T47D (cell line): Measurements from ENCODE around the gene ETS2.

Source experiments
- DNase-seq, 2 experiments: peaks; one replicate each; pipeline versions ENCODE4 v3.0.0 to v3.0.0-alpha.2; 2011 to 2012; ENCODE audit warnings: low read depth in 1 of 2, low spot score in 1 of 2
- JUND ChIP-seq: IDR thresholded peaks from 2 replicates; pipeline ENCODE4 v1.6.1; 2012; ENCODE audit warnings: low read depth
- in situ Hi-C: cut with HindIII; loops from 2 replicates; pipeline ENCODE4 v1.10.0; 2016; ENCODE audit warnings: low sequenced_read_pairs, low pct_unique_long_range_greater_than_20kb

The ETS2 gene

DNA sequence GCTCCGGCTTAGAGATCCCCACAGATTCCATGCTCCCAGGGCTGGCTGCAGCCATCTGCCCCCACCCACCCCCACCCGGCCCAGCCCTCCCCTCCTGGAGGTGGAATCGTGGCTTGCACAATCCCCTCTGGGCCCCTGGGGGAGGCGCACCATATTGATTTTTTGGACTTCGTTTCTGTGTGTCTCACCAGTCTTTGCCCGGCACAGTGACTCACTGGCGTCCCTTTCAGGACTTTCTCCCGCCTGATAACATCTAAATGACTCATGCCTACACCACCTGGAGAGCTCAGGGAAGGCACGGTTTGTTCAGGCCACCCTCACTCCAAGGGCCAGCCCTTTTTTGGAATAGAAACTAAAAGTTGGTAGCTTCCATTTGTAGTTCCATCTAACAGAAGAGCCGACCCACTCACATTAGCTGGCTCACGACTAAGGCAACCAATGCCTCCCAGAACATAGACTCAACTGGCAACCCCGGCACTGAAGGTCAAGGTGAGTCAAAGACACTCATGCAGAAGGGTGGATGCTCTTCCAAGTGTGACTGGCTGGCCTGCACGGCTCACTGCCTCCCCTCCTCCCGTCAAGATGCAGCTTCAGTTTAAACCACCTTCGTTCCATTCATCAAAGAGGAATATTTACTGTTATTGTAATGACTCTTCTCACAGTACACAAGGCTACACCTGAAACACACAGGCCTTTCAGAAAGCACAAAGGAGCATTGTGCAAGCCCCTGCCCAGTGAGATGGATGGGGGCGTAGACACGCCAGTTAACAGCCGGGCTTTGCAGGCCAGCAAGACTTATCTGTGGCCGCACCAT lies 18.1 kb upstream of the ETS2 start:
- TF ChIP-seq JUND, result peak; percentile 83; the same call in 1 of the 2 replicates
- in situ Hi-C loops, result no loop called here
- DNase-seq, result peak; percentile 42 to 84

DNA sequence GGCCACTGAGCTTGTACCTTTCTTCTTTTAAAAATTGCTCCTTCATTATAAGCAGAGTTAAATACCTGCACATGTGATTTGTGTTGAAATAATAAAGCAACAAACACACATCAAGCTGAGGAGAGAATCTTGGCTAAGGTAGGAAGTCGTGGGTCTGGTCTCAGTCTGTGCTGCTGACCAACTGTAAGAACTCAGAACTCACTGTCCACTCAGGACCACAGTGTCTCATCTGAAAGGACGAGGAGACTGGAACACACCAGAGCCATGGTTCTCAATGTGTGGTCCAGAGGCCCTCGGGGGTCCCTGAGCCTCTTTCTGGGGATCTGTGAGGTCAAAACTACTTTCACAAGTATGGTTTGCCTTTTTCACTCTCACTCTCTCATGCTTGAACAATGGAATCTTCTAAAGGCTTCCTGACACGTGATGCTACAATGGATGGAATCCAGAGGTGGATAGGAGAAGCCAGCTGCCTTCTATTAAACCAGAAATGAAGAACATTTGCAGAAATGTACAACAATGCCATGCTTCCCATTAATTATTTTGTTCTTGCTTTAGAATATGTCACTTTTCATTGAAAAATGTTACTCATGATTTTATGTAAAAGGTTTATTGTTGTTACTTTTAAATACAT lies 17.3 kb upstream of the ETS2 start:
- DNase-seq, result no peak
- in situ Hi-C loops, result no loop called here
- no peak for TF ChIP-seq JUND

DNA sequence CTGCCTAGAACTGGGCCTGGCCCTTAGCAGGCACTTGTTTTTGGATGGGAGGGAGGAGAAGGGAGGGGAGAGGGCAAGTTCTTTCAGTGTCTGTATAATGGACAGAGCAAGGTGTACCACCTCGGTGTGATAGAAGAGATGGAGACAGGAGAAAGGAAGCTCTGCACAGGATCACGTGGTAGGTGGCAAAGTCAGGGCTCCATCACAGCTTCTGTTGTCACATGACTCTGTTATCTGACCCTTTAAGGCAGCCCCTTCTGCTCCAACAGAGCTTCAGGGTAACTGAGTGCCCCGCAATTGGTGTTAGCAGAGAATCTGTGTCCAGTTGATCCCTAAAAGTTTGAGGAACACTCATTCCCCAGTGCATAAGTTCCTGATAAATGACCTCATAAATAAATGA lies 16.5 kb upstream of the ETS2 start:
- in situ Hi-C loops, result no loop called here
- TF ChIP-seq JUND, result no peak
- no peak for DNase-seq

DNA sequence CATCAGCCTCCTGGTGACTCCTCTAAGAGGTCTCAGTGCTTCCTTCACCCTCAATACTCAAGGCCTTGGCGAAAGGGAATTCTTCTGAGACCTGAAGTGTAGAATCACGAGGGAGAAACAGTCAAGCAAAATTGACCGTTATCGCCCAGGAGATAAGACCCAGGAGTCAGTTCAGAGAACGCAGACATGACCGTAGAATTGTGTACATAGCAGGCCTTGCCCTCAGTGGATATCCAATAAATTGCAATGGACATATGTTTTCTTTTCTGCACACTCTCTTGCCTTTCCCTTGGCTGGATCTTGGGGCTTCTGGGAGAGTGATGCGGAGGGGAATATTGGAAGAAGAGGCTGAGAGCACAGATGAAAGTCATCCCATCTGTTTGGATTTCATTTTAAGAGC lies 15.7 kb upstream of the ETS2 start:
- in situ Hi-C loops, result no loop called here
- no peak for TF ChIP-seq JUND
- DNase-seq, result no peak

DNA sequence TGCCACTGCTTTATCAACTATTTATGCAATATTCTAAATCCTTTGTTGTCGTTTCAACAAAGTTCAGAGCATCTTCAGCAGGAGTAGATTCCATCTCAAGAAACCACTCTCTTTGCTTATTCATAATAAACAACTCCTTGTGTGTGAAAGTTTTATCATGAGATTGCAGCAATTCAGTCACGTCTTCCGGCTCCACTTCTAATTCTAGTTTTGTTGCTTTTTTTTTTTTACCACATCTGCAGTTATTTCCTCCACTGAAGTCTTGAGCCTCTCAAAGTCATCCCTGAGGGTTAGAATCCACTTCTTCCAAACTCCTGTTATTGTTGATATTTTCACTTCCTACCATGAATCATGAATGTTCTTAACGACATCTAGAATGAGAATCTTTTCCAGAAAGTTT lies 14.8 kb upstream of the ETS2 start:
- no peak for TF ChIP-seq JUND
- no peak for DNase-seq
- in situ Hi-C loops, result no loop called here

DNA sequence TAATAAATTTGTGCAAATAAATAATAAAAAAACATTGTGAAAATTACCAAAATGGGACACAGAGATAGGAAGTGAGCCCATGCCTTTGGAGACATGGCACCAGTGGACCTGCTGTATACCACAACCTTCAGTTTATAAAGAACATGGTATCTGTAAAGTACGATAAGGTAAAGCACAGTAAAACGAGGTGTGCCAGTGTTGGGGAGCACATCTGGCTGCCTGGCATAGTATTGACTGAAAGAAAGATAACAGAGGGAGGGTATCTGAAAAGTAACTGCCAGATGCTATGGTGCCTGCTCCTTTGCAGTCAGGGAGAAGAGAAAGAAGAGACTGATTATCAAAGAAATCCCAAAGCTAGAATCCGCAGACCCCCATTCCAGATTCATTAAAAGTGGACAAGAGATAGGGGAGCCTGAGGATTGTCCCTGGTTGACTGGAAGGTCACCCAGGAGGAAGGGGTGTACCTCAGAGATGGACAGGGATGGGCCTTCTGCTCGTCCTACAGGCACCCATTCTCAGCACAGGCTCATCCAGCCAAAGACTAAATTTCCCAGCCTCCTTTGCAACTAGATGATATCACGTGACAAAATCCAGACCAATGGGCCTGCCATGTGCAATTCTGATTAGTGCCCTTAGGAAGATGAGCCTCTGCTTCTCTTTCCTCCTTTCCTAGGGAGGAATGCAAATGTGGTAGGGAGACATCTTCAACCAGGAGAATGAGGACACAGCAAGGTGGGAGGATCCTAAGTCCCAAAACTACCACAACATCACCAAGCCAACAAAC lies 12.9 kb upstream of the ETS2 start:
- no peak for TF ChIP-seq JUND
- in situ Hi-C loops, result no loop called here
- DNase-seq, result no peak

DNA sequence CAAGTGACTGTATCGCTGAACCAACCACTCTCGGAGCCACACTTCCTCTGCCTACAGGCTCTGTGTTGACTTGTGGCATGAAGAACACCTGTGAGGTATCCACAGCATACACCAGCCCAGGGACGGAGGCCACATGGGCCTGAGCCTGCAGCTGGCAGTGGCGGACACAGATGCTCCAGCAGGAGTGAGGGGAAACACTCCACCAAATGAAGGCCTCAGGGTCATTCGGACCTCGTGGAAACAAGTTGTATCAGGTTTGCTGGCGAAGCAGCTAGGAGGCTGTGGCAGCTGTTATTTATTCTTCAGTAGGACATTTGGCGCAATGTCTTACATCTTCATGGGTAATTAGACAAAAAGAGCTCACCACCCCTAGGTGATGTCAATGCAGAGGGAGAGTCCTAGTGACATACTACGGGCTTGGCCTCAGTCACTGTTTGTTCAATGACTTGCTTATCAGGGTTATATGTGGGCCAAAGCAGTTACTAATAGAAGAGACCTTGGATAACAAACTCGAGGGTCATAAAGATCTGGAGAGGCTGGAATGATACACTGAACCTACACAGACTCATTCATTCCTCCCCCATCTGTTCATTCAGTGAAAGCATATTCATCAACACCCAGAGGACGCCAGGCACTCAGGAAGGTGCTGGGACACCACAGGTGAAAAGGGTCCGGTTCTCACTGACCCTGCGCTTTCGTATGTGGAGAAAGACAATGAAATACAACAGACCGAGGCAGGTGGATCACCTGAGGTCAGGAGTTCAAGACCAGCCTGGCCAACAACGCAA lies 11.6 kb upstream of the ETS2 start:
- no peak for TF ChIP-seq JUND
- in situ Hi-C loops, result no loop called here
- no peak for DNase-seq

DNA sequence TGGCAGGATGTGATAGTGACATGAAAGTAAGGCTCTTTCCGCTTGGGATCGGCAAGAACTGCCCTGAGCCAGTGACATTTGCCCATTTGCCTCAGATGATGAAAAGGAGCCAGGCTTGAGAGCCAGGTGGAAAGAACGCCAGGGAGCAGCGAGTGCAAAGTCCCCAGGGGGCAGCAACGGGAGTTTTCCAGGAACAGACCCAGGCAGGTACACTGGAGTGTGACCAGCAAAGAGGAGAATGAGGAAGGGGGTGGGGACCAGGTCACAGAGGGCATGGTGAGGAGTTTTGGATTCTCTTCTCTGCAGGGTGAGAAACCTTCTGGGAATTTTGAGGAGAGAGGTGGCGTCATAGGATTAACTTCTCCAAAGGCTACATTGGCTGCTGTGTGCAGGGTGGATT lies 10.8 kb upstream of the ETS2 start:
- in situ Hi-C loops, result no loop called here
- TF ChIP-seq JUND, result no peak
- DNase-seq, result no peak

DNA sequence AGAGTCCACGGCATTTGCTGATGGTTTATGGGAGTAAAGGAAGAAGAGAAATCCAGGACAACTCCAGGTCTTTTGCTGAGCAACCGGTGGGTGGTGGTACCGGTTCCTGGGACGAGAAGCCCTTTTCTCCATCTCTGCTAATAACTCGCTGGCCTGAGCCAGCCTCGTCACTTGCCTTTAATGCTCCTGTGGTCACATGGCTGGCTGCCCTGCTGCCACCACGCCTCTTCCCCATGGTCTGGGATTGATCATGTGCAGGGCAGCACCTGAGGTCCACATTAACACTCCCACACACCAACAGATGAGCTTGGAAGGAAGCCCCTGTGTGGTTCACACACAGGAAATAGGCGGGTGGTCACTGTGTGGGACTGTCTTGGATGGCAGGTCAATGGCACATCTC lies 10.3 kb upstream of the ETS2 start:
- no peak for TF ChIP-seq JUND
- in situ Hi-C loops, result no loop called here

DNA sequence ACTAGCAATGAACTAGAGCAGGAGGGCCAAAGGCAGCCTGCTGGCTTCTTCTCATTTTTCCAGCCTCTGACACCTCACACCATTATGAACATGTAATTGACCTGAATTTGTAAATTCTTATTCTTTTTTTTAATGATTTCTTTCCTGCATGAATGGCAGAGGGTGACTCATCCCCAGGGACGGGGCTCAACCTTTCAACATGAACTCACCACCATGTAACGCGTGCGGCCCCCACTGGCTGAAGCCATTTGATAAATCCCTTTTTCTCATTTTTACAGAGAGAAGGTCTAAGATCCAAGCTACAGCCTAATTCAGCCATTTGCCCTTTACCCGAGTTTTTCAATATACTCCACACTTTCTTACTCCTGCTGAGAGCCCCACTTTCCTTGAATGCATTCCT lies 9.3 kb upstream of the ETS2 start:
- TF ChIP-seq JUND, result no peak
- DNase-seq, result no peak
- in situ Hi-C loops, result no loop called here

More for the DNA sequence above, 10.3 kb upstream of the ETS2 start:
- DNase-seq, result no peak

DNA sequence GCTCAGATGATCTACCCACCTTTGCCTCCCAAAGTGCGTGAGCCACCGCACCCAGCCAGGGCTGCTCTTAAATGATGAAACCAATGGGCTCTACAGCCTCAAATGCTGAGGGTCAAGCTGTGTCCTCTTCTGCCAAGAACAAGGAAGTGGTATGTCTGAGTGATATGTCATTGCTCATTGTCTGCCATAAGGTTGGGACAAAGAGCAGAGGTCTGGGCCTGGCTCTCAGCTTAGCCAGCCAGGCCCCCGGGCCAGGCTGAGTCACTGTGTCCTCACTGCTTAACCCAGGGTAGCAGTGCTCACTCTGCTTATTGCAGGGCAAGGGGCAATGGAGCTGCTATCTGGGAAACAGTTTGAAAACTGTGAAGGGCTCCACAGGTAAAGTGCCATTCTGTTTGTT lies 8.3 kb upstream of the ETS2 start:
- no peak for TF ChIP-seq JUND
- in situ Hi-C loops, result no loop called here
- DNase-seq, result no peak

DNA sequence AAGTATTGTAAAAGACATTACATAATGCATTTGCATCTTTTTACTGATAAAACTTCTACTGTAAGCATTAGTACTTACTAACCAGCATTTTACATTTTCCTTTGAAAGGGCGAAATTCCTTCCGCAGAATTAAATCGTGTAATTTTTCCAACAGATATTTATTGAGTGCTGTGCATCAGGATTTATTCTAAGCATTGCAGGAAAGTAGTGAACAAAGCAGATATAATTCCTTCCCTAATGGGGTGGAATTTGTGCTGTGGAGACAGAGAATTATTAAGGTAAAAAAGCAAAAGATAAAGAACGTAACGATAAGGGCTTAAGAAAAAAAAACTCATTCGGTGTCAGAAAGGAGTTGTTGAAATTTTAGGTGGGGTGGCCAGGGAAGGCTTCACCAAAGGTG lies 7.6 kb upstream of the ETS2 start:
- no peak for DNase-seq
- in situ Hi-C loops, result no loop called here
- TF ChIP-seq JUND, result no peak
